ENCODE data around the gene CBLN3.
A peak's percentile ranks its signal among the peaks of the same experiment; 100 is the strongest.
"Not testable (repeated sequence)": the region's sequence is repeated elsewhere in the genome, so short reads cannot be mapped to it uniquely, and the experiment has no call there.

CBLN3 gene

GRCh38 chr14:24429395-24430142 is at the start of gene CBLN3, which contains the start of gene KHNYN:
Gene CBLN3 (minus strand): TSS chr14:24429668. CDS start chr14:24429054, 614 bp downstream.
Gene KHNYN (plus strand): TSS chr14:24429954. CDS start chr14:24430731, 777 bp downstream.
- peak; percentile 58 for DNase-seq

DNA sequence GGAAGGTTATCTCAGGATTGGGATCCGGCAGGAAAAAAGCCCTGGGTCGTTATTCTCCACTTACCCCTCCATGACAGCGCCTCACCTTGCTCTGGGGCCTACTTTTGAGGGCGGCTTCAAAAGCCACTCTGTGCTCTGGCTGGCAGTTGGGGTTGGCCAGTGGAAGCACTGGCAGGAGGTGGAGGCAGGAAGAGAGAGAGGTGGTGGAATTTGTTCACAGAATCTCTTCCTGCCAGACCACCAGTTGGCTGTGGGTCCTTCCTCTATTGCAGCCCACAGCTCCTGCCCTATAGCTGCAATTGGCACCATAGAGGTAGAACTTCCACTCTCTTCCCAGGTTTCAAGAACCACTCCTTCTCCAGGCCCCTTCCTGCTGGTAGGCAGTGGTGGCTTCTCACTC is 45.8 kb upstream of the CBLN3 start:
- no peak for DNase-seq

DNA sequence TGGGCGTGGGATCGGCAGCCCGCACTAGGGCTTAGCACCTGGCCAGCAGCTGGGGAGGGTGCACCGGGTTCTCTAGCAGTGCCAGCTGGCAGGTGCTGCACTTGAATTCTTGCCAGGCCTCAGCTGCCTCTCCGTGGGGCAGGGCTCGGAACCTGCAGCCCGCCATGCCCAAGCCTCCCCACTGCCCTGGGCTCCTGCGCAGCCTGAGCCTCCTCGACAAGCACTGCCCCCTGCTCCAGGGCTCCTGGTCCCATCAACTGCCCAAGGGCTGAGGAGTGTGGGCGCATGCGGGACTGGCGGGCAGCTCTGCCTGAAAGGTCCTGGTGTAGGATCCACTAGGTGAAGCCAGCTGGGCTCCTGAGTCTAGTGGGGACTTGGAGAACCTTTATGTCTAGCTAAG is 43.7 kb upstream of the CBLN3 start:
- no peak for DNase-seq

DNA sequence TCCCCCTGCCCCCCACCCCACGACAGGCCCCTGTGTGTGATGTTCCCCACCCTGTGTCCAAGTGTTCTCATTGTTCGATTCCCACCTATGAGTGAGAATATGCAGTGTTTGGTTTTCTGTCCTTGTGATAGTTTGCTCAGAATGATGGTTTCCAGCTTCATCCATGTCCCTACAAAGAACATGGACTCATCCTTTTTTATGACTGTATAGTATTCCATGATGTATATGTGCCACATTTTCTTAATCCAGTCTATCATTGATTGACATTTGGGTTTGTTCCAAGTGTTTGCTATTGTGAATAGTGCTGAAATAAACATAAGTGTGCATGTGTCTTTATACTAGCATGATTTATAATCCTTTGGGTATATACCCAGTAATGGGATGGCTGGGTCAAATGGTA is 41.0 kb upstream of the CBLN3 start:
- not testable (repeated sequence) for DNase-seq

GRCh38 chr14:24465805-24466204 is 36.3 kb upstream of the CBLN3 start:
- no peak for DNase-seq

DNA sequence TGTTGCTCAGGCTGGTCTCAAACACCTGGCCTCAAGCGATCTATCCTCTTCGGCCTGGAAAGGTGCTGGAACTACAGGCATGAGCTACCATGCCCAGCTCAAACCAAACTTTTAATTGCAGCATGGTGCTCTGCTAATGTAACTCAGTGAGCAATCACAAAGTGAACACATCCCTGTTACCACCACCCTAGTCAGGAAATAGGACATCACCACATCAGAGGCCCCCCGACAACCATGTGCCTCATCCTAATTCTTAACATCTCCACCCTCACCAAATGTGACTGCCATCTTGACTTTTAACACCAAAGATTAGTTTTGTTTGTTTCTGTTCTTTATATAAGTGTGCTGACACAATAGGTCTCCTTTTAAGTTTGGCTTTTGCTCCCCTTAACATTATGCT is 35.9 kb upstream of the CBLN3 start:
- DNase-seq = no peak

GRCh38 chr14:24463884-24464785 is 34.7 kb upstream of the CBLN3 start:
- peak; percentile 76 for DNase-seq

DNA sequence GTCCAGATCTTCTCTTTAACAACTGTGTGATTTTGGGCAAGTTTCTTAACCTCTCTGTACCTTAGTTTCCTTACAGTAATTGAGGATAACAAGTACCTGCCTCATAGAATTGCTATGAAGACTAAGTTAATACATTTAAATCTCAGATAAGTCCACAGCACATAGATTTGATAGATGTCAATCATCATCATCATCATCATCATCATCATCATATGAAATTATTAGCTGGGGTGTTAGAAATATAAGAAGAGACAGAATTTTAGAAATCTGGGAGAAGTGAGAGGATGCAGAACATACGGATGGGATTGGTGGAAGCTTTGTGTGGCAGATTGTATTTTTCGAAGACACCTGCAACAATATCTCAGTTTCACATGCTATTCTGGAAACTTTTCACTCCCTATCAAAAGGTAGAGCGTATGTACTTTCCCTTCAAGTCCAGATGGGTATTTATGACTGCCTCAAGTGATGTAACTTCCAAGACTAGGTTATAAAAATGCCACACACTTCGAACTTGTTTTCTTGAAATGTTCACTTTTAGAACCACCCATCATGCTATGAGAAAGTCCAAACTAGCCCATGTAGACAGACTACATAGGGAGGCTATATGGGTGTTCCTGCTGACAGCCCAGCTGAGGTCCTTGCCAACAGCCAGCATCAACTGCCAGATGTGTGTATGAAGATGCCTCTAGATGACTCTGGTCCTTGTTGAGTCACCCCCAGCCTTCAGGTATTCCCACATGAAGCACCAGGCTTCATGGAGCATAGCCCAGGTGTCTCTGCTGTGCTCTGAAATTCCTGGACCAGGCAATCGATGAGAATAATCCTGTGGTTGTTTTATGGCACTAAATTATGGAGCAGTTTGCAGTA is 33.8 kb upstream of the CBLN3 start:
- DNase-seq = no peak

DNA sequence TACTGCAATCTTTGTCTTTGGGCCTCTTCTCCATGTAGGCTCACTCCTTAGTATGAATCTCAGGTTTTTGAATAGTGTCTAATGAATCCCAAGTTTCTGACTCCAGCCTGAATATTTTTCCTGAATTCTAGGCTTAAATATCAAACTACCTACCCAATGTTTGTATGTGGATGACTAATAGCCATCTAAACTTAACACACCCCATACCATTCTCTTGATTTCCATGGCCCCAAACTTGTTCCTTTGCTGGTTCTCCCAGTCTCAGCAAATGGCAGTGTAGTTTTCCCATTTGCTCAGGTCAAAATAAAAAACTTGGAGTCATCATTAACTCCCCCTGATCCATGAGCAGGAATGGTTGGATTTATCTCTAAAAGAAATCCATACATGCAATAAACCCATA is 31.9 kb upstream of the CBLN3 start:
- no peak for DNase-seq

DNA sequence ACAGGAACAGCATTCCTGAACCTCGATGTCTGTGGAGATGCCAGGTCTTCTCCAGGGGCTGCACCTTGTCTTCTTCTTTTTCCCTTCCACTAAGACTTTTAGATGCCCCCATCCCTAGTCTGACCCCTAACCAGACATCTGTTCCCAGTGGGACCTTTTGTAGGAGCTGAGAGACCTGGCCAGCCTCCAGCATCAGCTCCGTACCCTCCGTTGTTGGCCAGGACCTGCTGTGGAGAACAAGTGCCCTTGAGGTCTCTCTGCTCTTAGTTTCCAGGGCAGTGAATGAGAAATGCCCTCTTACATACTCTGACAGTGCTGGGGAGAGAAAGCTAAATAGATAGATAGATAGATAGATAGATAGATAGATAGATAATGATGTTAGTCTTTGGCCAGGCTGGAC is 29.9 kb upstream of the CBLN3 start:
- DNase-seq = peak; percentile 36

DNA sequence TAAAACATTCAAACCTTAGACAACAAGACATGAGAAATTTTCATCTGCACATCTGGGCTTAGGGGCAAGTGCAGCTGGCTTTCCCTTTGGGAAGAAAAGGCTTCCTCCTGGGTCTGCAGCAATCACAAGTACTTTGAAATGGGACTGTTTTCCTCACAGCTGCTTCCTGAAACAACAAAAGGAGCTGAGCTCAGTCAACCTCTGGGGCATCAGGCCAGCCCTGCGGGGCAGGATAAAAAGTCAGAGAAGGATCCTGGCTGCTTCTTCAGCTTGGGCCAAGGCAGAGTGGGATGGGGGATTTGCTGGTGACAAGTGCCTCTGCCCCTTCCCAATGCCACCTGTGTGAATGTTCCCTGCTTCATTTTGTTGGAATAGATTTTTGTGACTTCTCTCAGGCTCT is 29.3 kb upstream of the CBLN3 start:
- no peak for DNase-seq

- no peak for DNase-seq
Observed at GRCh38 chr14:24456980-24457379, 27.5 kb upstream of the CBLN3 start.

DNA sequence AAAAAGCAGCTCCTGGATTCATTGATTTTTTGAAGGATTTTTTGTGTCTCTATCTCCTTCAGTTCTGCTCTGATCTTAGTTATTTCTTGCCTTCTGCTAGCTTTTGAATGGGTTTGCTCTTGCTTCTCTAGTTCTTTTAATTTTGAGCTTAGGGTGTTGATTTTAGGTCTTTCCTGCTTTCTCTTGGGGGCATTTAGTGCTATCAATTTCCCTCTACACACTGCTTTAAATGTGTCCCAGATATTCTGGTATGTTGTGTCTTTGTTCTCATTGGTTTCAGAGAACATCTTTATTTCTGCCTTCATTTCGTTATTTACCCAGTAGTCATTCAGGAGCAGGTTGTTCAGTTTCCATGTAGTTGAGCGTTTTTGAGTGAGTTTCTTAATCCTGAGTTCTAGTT is 21.4 kb upstream of the CBLN3 start:
- not testable (repeated sequence) for DNase-seq

GRCh38 chr14:24443053-24443665 is 13.7 kb upstream of the CBLN3 start:
- DNase-seq = no peak

- peak; percentile 100 for DNase-seq
Observed at GRCh38 chr14:24442240-24443052, 13.0 kb upstream of the CBLN3 start, which contains the start of gene SDR39U1. Gene SDR39U1 (minus strand): TSS chr14:24442776. CDS start chr14:24442769, 7 bp downstream.

- no peak for DNase-seq
Observed at GRCh38 chr14:24441904-24442239, 12.4 kb upstream of the CBLN3 start.

DNA sequence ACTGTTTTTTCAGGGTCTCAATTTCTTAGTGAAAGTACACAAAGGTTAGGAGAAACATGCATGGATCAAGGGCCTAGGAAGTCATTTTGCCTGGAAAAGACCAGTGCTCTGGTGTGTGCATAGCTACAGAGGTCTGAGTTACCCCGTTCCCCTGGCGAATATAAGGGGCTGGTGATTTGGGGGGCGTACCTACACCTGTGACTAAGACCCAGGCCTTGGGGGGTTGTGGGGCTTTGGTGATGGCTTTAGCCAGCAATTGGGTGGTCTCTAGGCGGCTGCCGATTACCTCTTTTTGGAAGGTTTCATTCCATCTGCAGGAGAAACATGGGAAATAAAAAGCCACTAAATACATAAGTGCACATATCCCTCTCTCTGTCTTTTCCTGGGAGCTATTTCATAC is 12.0 kb upstream of the CBLN3 start:
- no peak for DNase-seq

DNA sequence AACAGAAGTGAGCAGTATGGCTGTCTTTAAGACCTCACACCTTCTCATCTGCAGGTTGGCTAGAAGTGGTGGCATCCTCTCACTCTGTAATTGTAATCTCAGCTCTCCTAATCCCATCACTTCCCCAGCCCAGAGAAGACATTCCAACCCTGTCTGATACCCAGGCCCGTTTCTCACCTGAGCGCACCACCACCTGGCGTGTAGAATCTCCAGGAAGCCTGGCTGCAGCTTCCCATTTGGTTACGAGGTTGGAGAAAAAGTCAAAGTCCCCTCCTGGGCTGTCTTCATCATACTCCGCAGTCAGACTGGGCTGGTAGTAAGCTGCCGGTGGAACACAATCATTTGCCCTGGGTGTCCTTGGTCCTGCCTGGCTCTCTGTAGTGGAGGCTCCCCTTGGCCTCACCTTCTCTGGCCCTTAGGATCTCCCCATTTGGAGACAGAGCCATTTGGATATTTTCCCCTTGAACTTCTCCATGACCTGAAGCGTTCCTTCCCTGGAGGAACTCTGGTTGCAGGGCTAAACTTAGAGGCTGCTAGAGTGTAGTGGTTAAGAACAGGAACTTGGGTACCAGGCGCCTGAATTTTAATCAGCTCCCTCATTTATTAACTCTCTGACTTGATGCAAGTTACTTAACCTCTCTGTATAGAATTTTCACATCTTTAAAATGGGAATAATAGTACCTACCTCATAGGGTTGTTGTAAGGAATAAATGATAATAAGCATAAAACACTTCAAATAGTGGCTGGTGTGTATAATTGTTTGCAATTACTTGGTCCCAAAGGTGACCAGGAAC is 11.3 kb upstream of the CBLN3 start:
- no peak for DNase-seq

GRCh38 chr14:24439830-24440605 is 10.6 kb upstream of the CBLN3 start:
- DNase-seq = no peak

GRCh38 chr14:24439257-24439656 is 9.8 kb upstream of the CBLN3 start:
- no peak for DNase-seq

All from NCI-H1092 treated with DMSO at 0.1 percent for 48 hours (cell line).